Endothelial cell (in vitro differentiated cells): ENCODE measurements around the gene COQ3. TPM values are rescaled to one million over a fixed set of nuclear protein-coding genes. Genes with fewer than 3 reads are reported as not detected.

Source experiments
- DNase-seq: peaks from one replicate; pipeline ENCODE4 v3.0.0; 2021; ENCODE audit warnings: low spot score
- H3K27ac Mint-ChIP-seq: one replicate; pipeline ENCODE4 v1.8.0; 2021; ENCODE audit warnings: mixed read lengths, inconsistent platforms; ENCODE audit not compliant: unreplicated experiment
- H3K27me3 Mint-ChIP-seq: one replicate; pipeline ENCODE4 v1.8.0; 2021; ENCODE audit warnings: mild to moderate bottlenecking, moderate library complexity, mixed read lengths, inconsistent platforms; ENCODE audit not compliant: unreplicated experiment
- H3K36me3 Mint-ChIP-seq: one replicate; pipeline ENCODE4 v1.8.0; 2021; ENCODE audit warnings: mild to moderate bottlenecking, low read depth, mixed read lengths, inconsistent platforms; ENCODE audit not compliant: unreplicated experiment
- H3K4me1 Mint-ChIP-seq: one replicate; pipeline ENCODE4 v1.8.0; 2021; ENCODE audit warnings: mild to moderate bottlenecking, mixed read lengths, inconsistent platforms; ENCODE audit not compliant: unreplicated experiment
- H3K4me3 Mint-ChIP-seq: one replicate; pipeline ENCODE4 v1.8.0; 2021; ENCODE audit warnings: mild to moderate bottlenecking, mixed read lengths, inconsistent platforms; ENCODE audit not compliant: unreplicated experiment
- H3K9me3 Mint-ChIP-seq: one replicate; pipeline ENCODE4 v1.8.0; 2021; ENCODE audit warnings: mixed read lengths, inconsistent platforms; ENCODE audit not compliant: unreplicated experiment
- total RNA-seq: library from RNA; stranded (reverse); fragmentation: NEBNext Ultra II Directional; extraction: Animal tissue kit (Norgen Biotek cat#: 25700); gene quantifications from one replicate; pipeline ENCODE4 v1.2.1, GENCODE V29; 2021; ENCODE audit not compliant: unreplicated experiment
- TF ChIP-seq, protein P1 (sequence below): fragments of 200-600 bp; sonication (generic); IDR thresholded peaks from one replicate; pipeline ENCODE4 v1.5.0; 2021; ENCODE audit warnings: antibody characterized with exemption; ENCODE audit not compliant: unreplicated experiment

The COQ3 gene
- total RNA-seq, 1 donor from 2014 or later: 2.9 TPM

DNA sequence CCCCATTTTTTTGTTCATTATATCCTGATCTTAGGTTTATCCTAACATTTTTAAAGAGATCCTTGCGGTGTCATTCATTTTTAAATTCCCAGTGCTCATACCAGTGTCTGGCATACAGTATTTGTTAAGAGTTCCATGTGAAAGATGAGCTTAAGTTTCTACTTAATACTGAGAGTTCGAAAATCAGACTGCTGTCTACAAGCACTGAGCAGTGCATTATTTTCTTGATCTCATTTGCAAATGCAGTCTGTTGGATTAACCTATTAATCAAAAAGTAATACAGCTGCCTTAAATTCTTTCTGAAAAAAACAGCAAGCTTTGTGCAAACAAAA is 663 bp downstream of the COQ3 start:
- TF ChIP-seq, protein P1, sequence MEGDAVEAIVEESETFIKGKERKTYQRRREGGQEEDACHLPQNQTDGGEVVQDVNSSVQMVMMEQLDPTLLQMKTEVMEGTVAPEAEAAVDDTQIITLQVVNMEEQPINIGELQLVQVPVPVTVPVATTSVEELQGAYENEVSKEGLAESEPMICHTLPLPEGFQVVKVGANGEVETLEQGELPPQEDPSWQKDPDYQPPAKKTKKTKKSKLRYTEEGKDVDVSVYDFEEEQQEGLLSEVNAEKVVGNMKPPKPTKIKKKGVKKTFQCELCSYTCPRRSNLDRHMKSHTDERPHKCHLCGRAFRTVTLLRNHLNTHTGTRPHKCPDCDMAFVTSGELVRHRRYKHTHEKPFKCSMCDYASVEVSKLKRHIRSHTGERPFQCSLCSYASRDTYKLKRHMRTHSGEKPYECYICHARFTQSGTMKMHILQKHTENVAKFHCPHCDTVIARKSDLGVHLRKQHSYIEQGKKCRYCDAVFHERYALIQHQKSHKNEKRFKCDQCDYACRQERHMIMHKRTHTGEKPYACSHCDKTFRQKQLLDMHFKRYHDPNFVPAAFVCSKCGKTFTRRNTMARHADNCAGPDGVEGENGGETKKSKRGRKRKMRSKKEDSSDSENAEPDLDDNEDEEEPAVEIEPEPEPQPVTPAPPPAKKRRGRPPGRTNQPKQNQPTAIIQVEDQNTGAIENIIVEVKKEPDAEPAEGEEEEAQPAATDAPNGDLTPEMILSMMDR: no peak
- Mint-ChIP-seq H3K9me3 (no peaks in the 10 kb centered on the region), H3K27me3 (no peaks in the 10 kb centered on the region), H3K4me3 (peak overlapping the region; percentile 95), H3K4me1 (no peaks in the 10 kb centered on the region), H3K36me3 (no peaks in the 10 kb centered on the region), H3K27ac (peak overlapping the region; percentile 94)
- no peak for DNase-seq

DNA sequence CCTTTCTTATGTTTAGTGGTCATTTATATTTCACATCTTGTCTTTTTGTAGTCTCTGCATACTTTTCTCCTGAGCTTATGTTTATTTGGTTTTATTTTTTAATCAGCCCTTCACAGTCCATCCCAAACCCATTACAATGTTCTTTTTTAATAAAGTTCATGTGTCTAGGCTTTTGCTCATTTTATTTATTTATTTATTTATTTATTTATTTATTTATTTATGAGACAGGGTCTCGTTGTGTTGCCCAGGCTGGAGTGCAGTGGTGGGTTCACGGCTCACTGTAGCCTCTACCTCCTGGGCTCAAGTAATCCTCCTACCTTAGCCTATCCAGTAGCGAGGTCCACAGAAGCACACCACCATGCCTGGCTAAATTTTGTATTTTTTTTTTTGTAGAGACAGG is 3.1 kb downstream of the COQ3 start:
- no peaks in the 10 kb centered on the region for H3K36me3 Mint-ChIP-seq
- no peak overlapping the region for H3K4me3 Mint-ChIP-seq
- H3K9me3 Mint-ChIP-seq: no peaks in the 10 kb centered on the region
- DNase-seq: no peak
- H3K4me1 Mint-ChIP-seq: no peaks in the 10 kb centered on the region
- H3K27ac Mint-ChIP-seq: no peak overlapping the region
- no peaks in the 10 kb centered on the region for H3K27me3 Mint-ChIP-seq
- TF ChIP-seq, protein P1: no peak

DNA sequence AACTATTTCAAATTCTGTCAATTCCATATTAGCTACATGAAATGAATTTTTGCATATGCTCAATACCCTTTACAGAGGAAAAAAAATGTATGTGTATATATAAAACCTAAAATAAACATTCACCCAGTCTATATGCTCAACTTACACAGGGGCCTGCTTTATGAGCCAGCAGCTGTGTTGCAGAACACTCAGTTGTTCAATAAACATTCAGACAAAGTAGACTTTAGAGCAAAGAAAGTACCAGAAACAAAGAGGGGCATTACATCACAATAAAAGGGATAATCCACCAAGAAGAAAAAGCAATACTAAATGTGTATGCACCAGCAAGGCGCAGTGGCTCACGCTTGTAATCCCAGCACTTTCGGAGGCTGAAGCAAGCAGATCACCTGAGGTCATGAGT is 9.5 kb downstream of the COQ3 start:
- Mint-ChIP-seq H3K27ac (no peak overlapping the region), H3K4me3 (no peak overlapping the region), H3K36me3 (no peaks in the 10 kb centered on the region), H3K4me1 (peaks cover 4% of the 10 kb centered on the region), H3K9me3 (no peaks in the 10 kb centered on the region), H3K27me3 (no peaks in the 10 kb centered on the region)
- TF ChIP-seq, protein P1: no peak
- DNase-seq: no peak

DNA sequence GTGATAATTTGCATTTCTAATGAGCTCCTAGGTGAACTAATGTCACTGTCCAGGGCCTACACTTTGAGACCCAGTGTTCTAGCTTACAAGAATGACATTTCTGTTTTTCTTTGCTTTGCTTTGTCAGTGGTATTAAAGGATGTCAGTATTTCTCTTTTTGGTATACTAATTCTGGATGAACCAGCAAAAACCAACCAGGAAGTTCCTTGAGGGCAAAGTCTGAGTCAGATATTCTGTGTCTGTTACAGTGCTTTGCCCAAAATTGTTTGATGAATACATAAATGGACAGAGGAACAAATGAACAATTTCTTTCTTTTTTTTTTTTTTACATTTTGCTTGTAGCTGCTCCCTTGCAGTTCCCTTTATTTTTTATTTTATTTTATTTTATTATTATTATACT is 15.4 kb downstream of the COQ3 start:
- TF ChIP-seq, protein P1: no peak
- Mint-ChIP-seq H3K4me3 (no peak overlapping the region), H3K36me3 (no peaks in the 10 kb centered on the region), H3K27me3 (no peaks in the 10 kb centered on the region), H3K9me3 (no peaks in the 10 kb centered on the region), H3K4me1 (peaks cover 4% of the 10 kb centered on the region), H3K27ac (no peak overlapping the region)
- DNase-seq: no peak

DNA sequence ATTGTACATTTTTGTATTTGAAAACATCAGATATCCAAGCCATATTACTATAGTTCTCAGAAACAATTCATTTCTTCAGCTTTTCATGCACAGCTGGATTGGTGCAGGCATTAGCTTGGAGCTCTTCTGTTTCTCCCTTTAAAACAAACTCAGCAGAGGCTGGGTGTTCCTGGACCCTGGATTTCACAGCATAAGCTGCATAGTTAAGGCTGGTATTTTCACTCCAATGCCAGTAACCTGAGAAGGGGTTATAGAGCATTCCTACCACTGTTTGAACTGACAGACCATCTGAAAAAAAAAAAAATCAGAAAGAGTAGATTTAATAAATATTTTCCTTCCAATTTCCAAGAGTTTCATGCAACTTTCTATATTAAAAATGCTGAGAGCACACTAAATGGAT is 24.5 kb downstream of the COQ3 start:
- no peak for DNase-seq
- no peaks in the 10 kb centered on the region for H3K4me1 Mint-ChIP-seq
- no peaks in the 10 kb centered on the region for H3K9me3 Mint-ChIP-seq
- H3K27ac Mint-ChIP-seq: no peak overlapping the region
- no peak overlapping the region for H3K4me3 Mint-ChIP-seq
- TF ChIP-seq, protein P1: no peak
- peaks cover 1% of the 10 kb centered on the region for H3K27me3 Mint-ChIP-seq
- no peaks in the 10 kb centered on the region for H3K36me3 Mint-ChIP-seq
